H9 (cell line): ENCODE data around the gene TP73. TPM values are rescaled to one million over a fixed set of nuclear protein-coding genes. Genes with fewer than 3 reads are reported as not detected.

Experiments
- DNase-seq: peaks from one replicate; pipeline ENCODE4 v3.0.0-alpha.2; 2017
- H2AFZ ChIP-seq: one replicate; pipeline ENCODE4 v1.6.1; 2013; ENCODE audit warnings: mild to moderate bottlenecking, low read length, control low read depth, moderate library complexity
- H2AK5ac ChIP-seq: 2 replicates; pipeline ENCODE4 v1.6.1; 2013; ENCODE audit warnings: low read length, control low read depth, mixed read lengths; ENCODE audit not compliant: insufficient read length
- H2BK120ac ChIP-seq: one replicate; pipeline ENCODE4 v1.6.1; 2013; ENCODE audit warnings: low read depth, mild to moderate bottlenecking, low read length, control low read depth, inconsistent platforms; ENCODE audit not compliant: poor library complexity, severe bottlenecking
- H2BK12ac ChIP-seq: 2 replicates; pipeline ENCODE4 v1.6.1; 2013; ENCODE audit warnings: low read length, control low read depth, mixed read lengths, low read depth; ENCODE audit not compliant: insufficient read length
- H2BK15ac ChIP-seq: 2 replicates; pipeline ENCODE4 v1.6.1; 2013; ENCODE audit warnings: low read depth, low read length, control low read depth
- H2BK20ac ChIP-seq: one replicate; pipeline ENCODE4 v1.6.1; 2013; ENCODE audit warnings: low read depth, mild to moderate bottlenecking, low read length, control low read depth, inconsistent platforms; ENCODE audit not compliant: poor library complexity, severe bottlenecking
- H2BK5ac ChIP-seq: 2 replicates; pipeline ENCODE4 v1.6.1; 2013; ENCODE audit warnings: low read length, control low read depth, mixed read lengths; ENCODE audit not compliant: insufficient read length
- H3K14ac ChIP-seq: 2 replicates; pipeline ENCODE4 v1.6.1; 2013; ENCODE audit warnings: low read length, control low read depth; ENCODE audit not compliant: insufficient read depth
- H3K18ac ChIP-seq: 2 replicates; pipeline ENCODE4 v1.6.1; 2013; ENCODE audit warnings: low read depth, mild to moderate bottlenecking, mixed read lengths, low read length, control low read depth; ENCODE audit not compliant: insufficient read length
- H3K23ac ChIP-seq: 2 replicates; pipeline ENCODE4 v1.6.1; 2013; ENCODE audit warnings: low read length, control low read depth, mixed read lengths, low read depth; ENCODE audit not compliant: insufficient read length
- H3K23me2 ChIP-seq: 2 replicates; pipeline ENCODE4 v1.6.1; 2013; ENCODE audit warnings: low read depth, mild to moderate bottlenecking, mixed read lengths, low read length, control low read depth; ENCODE audit not compliant: insufficient read length, poor library complexity, severe bottlenecking
- H3K27ac ChIP-seq: 2 replicates; pipeline ENCODE4 v1.5.1; 2013; ENCODE audit warnings: low read length, control low read depth, mixed read lengths, low read depth; ENCODE audit not compliant: insufficient read length
- H3K27me3 ChIP-seq: 2 replicates; pipeline ENCODE4 v1.6.1; 2013; ENCODE audit warnings: low read length, control low read depth, inconsistent platforms; ENCODE audit not compliant: insufficient read depth
- H3K4ac ChIP-seq: 2 replicates; pipeline ENCODE4 v1.6.1; 2013; ENCODE audit warnings: low read depth, mild to moderate bottlenecking, control low read depth, inconsistent platforms, low read length, moderate library complexity
- H3K4me1 ChIP-seq: 2 replicates; pipeline ENCODE4 v1.6.1; 2013; ENCODE audit warnings: low read length, control low read depth, inconsistent platforms; ENCODE audit not compliant: insufficient read depth
- H3K4me2 ChIP-seq: 2 replicates; pipeline ENCODE4 v1.6.1; 2013; ENCODE audit warnings: low read length, control low read depth, mixed read lengths; ENCODE audit not compliant: insufficient read length, insufficient read depth
- H3K56ac ChIP-seq: 2 replicates; pipeline ENCODE4 v1.6.1; 2013; ENCODE audit warnings: low read depth, mild to moderate bottlenecking, mixed read lengths, low read length, control low read depth; ENCODE audit not compliant: insufficient read length
- H3K79me1 ChIP-seq: 2 replicates; pipeline ENCODE4 v1.6.1; 2013; ENCODE audit warnings: low read depth, mild to moderate bottlenecking, moderate library complexity, low read length, control low read depth, inconsistent platforms; ENCODE audit not compliant: insufficient read depth, poor library complexity, severe bottlenecking
- H3K79me2 ChIP-seq: 2 replicates; pipeline ENCODE4 v1.6.1; 2013; ENCODE audit warnings: low read length, control low read depth, inconsistent platforms; ENCODE audit not compliant: insufficient read depth
- H3K9ac ChIP-seq: 2 replicates; pipeline ENCODE4 v1.6.1; 2013; ENCODE audit warnings: low read length, control low read depth, mixed read lengths; ENCODE audit not compliant: insufficient read length; ENCODE audit errors: extremely low read depth
- H3K9me3 ChIP-seq: one replicate; pipeline ENCODE4 v1.6.1; 2013; ENCODE audit warnings: low read depth, low read length, inconsistent platforms; ENCODE audit not compliant: control insufficient read depth
- H3T11ph ChIP-seq: one replicate; pipeline ENCODE4 v1.6.1; 2013; ENCODE audit warnings: mild to moderate bottlenecking, low read length, control low read depth, inconsistent platforms
- H4K20me1 ChIP-seq: one replicate; pipeline ENCODE4 v1.6.1; 2013; ENCODE audit not compliant: control insufficient read depth, insufficient read length, insufficient read depth
- H4K5ac ChIP-seq: 2 replicates; pipeline ENCODE4 v1.6.1; 2013; ENCODE audit warnings: low read depth, mild to moderate bottlenecking, mixed read lengths, low read length, control low read depth; ENCODE audit not compliant: insufficient read length
- H4K8ac ChIP-seq: replicated peaks from 2 replicates; pipeline ENCODE4 v1.6.1; 2013; ENCODE audit warnings: low read length, control low read depth, mixed read lengths, low read depth; ENCODE audit not compliant: insufficient read length
- H4K91ac ChIP-seq: 2 replicates; pipeline ENCODE4 v1.6.1; 2013; ENCODE audit warnings: low read depth, mild to moderate bottlenecking, moderate library complexity, mixed read lengths, low read length, control low read depth; ENCODE audit not compliant: insufficient read length
- H3K27ac Mint-ChIP-seq, 3 experiments: 2 replicates in 2 of 3; 3 replicates in 1 of 3; pipeline ENCODE4 v1.8.0; 2020 to 2021; ENCODE audit warnings: mixed read lengths in 3 of 3, mild to moderate bottlenecking in 1 of 3, moderate library complexity in 1 of 3
- H3K27me3 Mint-ChIP-seq: 2 replicates; pipeline ENCODE4 v1.8.0; 2021; ENCODE audit warnings: low read depth, mild to moderate bottlenecking, moderate library complexity, mixed read lengths
- H3K36me3 Mint-ChIP-seq, 3 experiments: 2 replicates in 2 of 3; 3 replicates in 1 of 3; pipeline ENCODE4 v1.8.0; 2020 to 2021; ENCODE audit warnings: low read depth in 3 of 3, mixed read lengths in 3 of 3; ENCODE audit not compliant: insufficient read depth in 1 of 3
- H3K4me1 Mint-ChIP-seq, 2 experiments: 2 replicates each; pipeline ENCODE4 v1.8.0; 2020; ENCODE audit warnings: mixed read lengths in 2 of 2
- H3K4me3 Mint-ChIP-seq, 2 experiments: 2 replicates in 1 of 2; 3 replicates in 1 of 2; pipeline ENCODE4 v1.8.0; 2020 to 2021; ENCODE audit warnings: mild to moderate bottlenecking in 2 of 2, mixed read lengths in 2 of 2, moderate library complexity in 1 of 2
- H3K9me3 Mint-ChIP-seq, 2 experiments: 2 replicates in 1 of 2; 3 replicates in 1 of 2; pipeline ENCODE4 v1.8.0; 2020; ENCODE audit warnings: mild to moderate bottlenecking in 2 of 2, mixed read lengths in 2 of 2, moderate library complexity in 1 of 2
- WGBS: extraction: QIAGEN DNeasy Blood & Tissue Kit; methylation state at CpG from one replicate; pipeline ENCODE4 v1.1.7; 2013; ENCODE audit warnings: missing lambda C conversion rate, low lambda C conversion rate, mixed read lengths; ENCODE audit not compliant: insufficient read length; ENCODE audit errors: extremely low coverage; 5-methylcytosine and 5-hydroxymethylcytosine counted together
- total RNA-seq: library from RNA; stranded (reverse); gene quantifications from 2 replicates; pipeline ENCODE4 v1.2.1, GENCODE V29; 2021
- TF ChIP-seq, protein P1 (sequence below): fragments of 200-600 bp; sonication (generic); conservative IDR thresholded peaks from 3 replicates; pipeline ENCODE4 v1.8.0; 2021; ENCODE audit warnings: antibody characterized with exemption, mild to moderate bottlenecking

The TP73 gene
- total RNA-seq, 1 experiment from 2014 or later = 4.7 TPM

DNA sequence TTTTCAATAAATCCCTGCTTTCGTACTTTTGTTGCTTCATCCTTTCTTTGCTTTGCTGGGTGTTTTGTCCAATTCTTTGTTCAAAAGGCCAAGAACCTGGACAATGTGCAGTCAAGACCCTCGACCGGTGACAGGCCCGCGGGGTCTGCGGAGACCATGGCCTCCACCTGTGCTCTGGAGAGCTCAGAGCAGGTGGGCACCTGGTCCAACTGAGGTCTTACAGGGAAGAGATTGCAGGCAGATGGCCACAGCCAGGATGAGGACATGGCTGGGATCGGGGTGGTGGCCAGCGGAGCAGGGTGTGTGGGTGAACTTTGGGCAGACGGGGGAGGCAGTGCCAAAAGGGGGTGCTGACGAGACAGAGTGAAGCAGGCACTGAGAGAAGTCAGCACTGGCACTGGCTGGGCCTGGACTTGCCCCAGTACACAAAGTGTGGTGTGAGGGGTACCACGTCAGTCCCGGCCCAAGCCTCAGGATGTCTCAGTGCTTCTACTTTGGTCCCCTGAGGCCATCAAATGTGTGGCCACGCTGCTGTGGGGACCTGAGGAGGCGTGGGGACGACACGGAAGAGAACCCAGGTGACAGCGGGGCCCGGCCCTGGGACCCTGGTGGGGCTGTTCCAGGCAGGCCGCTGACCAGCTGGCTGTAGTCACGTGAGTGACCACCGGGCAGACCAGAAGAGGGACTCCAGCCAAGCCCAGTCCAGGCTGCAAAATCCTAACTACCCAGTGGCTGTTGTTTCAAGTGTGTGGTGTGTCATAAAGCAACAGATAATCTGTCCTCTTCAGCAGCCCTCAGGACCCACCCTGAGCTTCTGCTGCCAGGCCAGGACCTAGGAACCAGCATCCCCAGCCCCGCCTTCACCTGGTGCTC lies 89.5 kb downstream of the TP73 start:
- H2BK12ac ChIP-seq = no peak overlapping the region
- no peak overlapping the region for H3K27ac ChIP-seq
- H3K4me1 ChIP-seq = peaks cover 5% of the 10 kb centered on the region; the same call in 1 of the 2 replicates
- H3T11ph ChIP-seq = no peak overlapping the region
- no peak overlapping the region for H3K14ac ChIP-seq
- no peak for DNase-seq
- no peak overlapping the region for H4K5ac ChIP-seq
- no peak overlapping the region for H3K4me3 Mint-ChIP-seq
- H3K27me3 Mint-ChIP-seq = no peaks in the 10 kb centered on the region; the same call in 1 of the 2 replicates
- no peak overlapping the region for H2BK120ac ChIP-seq
- no peaks in the 10 kb centered on the region for H3K9me3 Mint-ChIP-seq
- H3K56ac ChIP-seq = no peak overlapping the region
- H4K20me1 ChIP-seq = peaks cover 5% of the 10 kb centered on the region
- H3K9me3 ChIP-seq = no peaks in the 10 kb centered on the region
- H3K36me3 Mint-ChIP-seq = peaks cover 29 to 44% (median 43%) of the 10 kb centered on the region in 3 experiments; a peak in 6 of 7 replicates
- H3K4ac ChIP-seq = no peak overlapping the region
- H3K79me2 ChIP-seq = peaks cover 2% of the 10 kb centered on the region; the same call in 1 of the 2 replicates
- no peak overlapping the region for H3K4me2 ChIP-seq
- no peak overlapping the region for H2BK20ac ChIP-seq
- H3K27ac Mint-ChIP-seq = peak overlapping the region in 2 of 3 experiments; percentile 14 to 56; a peak in 1 of 7 replicates
- no peaks in the 10 kb centered on the region for H3K79me1 ChIP-seq
- peaks cover 18 to 19% of the 10 kb centered on the region in 2 experiments for H3K4me1 Mint-ChIP-seq
- H3K18ac ChIP-seq = no peak overlapping the region
- H3K23me2 ChIP-seq = peaks cover 7% of the 10 kb centered on the region
- TF ChIP-seq, protein P1, sequence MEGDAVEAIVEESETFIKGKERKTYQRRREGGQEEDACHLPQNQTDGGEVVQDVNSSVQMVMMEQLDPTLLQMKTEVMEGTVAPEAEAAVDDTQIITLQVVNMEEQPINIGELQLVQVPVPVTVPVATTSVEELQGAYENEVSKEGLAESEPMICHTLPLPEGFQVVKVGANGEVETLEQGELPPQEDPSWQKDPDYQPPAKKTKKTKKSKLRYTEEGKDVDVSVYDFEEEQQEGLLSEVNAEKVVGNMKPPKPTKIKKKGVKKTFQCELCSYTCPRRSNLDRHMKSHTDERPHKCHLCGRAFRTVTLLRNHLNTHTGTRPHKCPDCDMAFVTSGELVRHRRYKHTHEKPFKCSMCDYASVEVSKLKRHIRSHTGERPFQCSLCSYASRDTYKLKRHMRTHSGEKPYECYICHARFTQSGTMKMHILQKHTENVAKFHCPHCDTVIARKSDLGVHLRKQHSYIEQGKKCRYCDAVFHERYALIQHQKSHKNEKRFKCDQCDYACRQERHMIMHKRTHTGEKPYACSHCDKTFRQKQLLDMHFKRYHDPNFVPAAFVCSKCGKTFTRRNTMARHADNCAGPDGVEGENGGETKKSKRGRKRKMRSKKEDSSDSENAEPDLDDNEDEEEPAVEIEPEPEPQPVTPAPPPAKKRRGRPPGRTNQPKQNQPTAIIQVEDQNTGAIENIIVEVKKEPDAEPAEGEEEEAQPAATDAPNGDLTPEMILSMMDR = no peak
- H2BK5ac ChIP-seq = no peak overlapping the region
- H4K91ac ChIP-seq = no peak overlapping the region
- no peak overlapping the region for H2BK15ac ChIP-seq
- H3K23ac ChIP-seq = no peak overlapping the region
- no CpG with 5 or more reads among the region's 22 CpGs for WGBS
- H3K27me3 ChIP-seq = no peaks in the 10 kb centered on the region
- no peak overlapping the region for H2AFZ ChIP-seq
- H2AK5ac ChIP-seq = no peak overlapping the region
- H3K9ac ChIP-seq = no peak overlapping the region
- H4K8ac ChIP-seq = no peak overlapping the region
